Gastrocnemius medialis (tissue), 4 donors: ENCODE results near the gene C7orf57.

Experiments used
- CTCF ChIP-seq, 5 experiments: fragments of 450-650 bp in 3 of 5; fragments of 200-600 bp in 2 of 5; sonication (generic) in 2 of 5; IDR thresholded peaks in 4 of 5; conservative IDR thresholded peaks in 1 of 5; 1 replicate in 4 of 5; 2 replicates in 1 of 5; pipeline ENCODE4 v1.5.1; 2016 to 2019; ENCODE audit warnings: antibody characterized with exemption in 5 of 5, mild to moderate bottlenecking in 3 of 5, moderate library complexity in 3 of 5
- POLR2A ChIP-seq, 2 donors: fragments of 450-650 bp; IDR thresholded peaks; one replicate each; pipeline ENCODE4 v1.6.1; 2017; ENCODE audit warnings: antibody characterized with exemption in 2 of 2, mild to moderate bottlenecking in 2 of 2, moderate library complexity in 2 of 2

- TF ChIP-seq CTCF (IDR thresholded peaks at IDR 0.05 in 4 of 5, conservative IDR thresholded peaks at IDR 0.05 in 1 of 5) (no peak), POLR2A (IDR thresholded peaks at IDR 0.05) (no peak)
These were observed 24.0 kb upstream of the C7orf57 start for GRCh38 chr7:48011323-48011722.
